Breast epithelium (tissue), 4 donors: ENCODE results near the gene ANXA4. TPM values are rescaled to one million over a fixed set of nuclear protein-coding genes. Genes with fewer than 3 reads are reported as not detected.

ENCODE experiments used
- DNase-seq, 2 donors: peaks; one replicate each; pipeline ENCODE4 v3.0.0-alpha.2; 2019; ENCODE audit warnings: low spot score in 2 of 2
- H3K27ac ChIP-seq, 2 donors: fragments of 200-600 bp; sonication (generic) in 1 of 2; one replicate each; pipeline ENCODE4 v1.5.1; 2016 to 2019; ENCODE audit warnings: mild to moderate bottlenecking in 1 of 2
- H3K27me3 ChIP-seq, 2 donors: fragments of 200-600 bp; sonication (generic) in 1 of 2; one replicate each; pipeline versions ENCODE4 v1.5.1 to v1.6.0; 2017 to 2019; ENCODE audit warnings: control low read depth in 1 of 2, mild to moderate bottlenecking in 1 of 2
- H3K36me3 ChIP-seq: fragments of 200-600 bp; one replicate; pipeline ENCODE4 v1.5.1; 2019
- H3K4me1 ChIP-seq, 2 donors: fragments of 200-600 bp; sonication (generic); one replicate each; pipeline ENCODE4 v1.5.1; 2016 to 2019; ENCODE audit warnings: control low read depth in 1 of 2
- H3K4me3 ChIP-seq, 3 donors: fragments of 200-600 bp; sonication (generic); 1 replicate in 2 of 3; 2 replicates in 1 of 3; pipeline ENCODE4 v1.5.1; 2016 to 2019; ENCODE audit warnings: mild to moderate bottlenecking in 3 of 3, moderate library complexity in 2 of 3
- H3K9me3 ChIP-seq, 2 donors: fragments of 200-600 bp; sonication (generic) in 1 of 2; one replicate each; pipeline ENCODE4 v1.5.1; 2016 to 2019; ENCODE audit warnings: control low read depth in 1 of 2
- CTCF ChIP-seq, 3 donors: fragments of 450-650 bp; IDR thresholded peaks; one replicate each; pipeline ENCODE4 v1.5.1; 2016 to 2017; ENCODE audit warnings: antibody characterized with exemption in 3 of 3, mild to moderate bottlenecking in 3 of 3, moderate library complexity in 3 of 3
- POLR2A ChIP-seq: fragments of 450-650 bp; IDR thresholded peaks from one replicate; pipeline ENCODE4 v1.6.1; 2016; ENCODE audit warnings: antibody characterized with exemption, mild to moderate bottlenecking, moderate library complexity
- POLR2AphosphoS5 ChIP-seq, 3 donors: sonication (generic); formaldehyde crosslinking; IDR thresholded peaks; one replicate each; pipeline ENCODE4 v1.6.1; 2017; ENCODE audit warnings: antibody characterized with exemption in 3 of 3
- intact Hi-C: fragments of 100-400 bp; cut with DNase I; formaldehyde crosslinking; loops from one replicate; pipeline ENCODE4 v1.15.1; 2023; ENCODE audit warnings: low total_unique reads
- total RNA-seq, 3 donors: library from RNA; depleted of rRNA; stranded (reverse); fragments of >200 nt; gene quantifications; one replicate each; pipeline ENCODE4 v1.1.0, GENCODE V29; 2016

ANXA4 gene
- total RNA-seq, 3 donors from 2014 or later: 61.6 to 77.1 (median 65.6) TPM

GRCh38 chr2:69694894-69695849 lies 46.8 kb upstream of the ANXA4 start:
- no peaks in the 10 kb centered on the region for H3K4me1 ChIP-seq
- no peak for DNase-seq

GRCh38 chr2:69695850-69696216 lies 46.1 kb upstream of the ANXA4 start:
- no peak for DNase-seq
- no peak overlapping the region for H3K4me3 ChIP-seq
- TF ChIP-seq POLR2AphosphoS5 (IDR thresholded peaks at IDR 0.05): no peak
- TF ChIP-seq CTCF (IDR thresholded peaks at IDR 0.05): no peak
- no peak for TF ChIP-seq POLR2A
- H3K4me1 ChIP-seq: no peaks in the 10 kb centered on the region
- no peaks in the 10 kb centered on the region for H3K36me3 ChIP-seq
- H3K27me3 ChIP-seq: no peaks in the 10 kb centered on the region
- H3K27ac ChIP-seq: no peak overlapping the region
- intact Hi-C loops: no loop called here
- no peaks in the 10 kb centered on the region for H3K9me3 ChIP-seq

More at GRCh38 chr2:69694894-69695849, 46.8 kb upstream of the ANXA4 start:
- no peak overlapping the region for H3K27ac ChIP-seq
- intact Hi-C loops: no loop called here
- no peaks in the 10 kb centered on the region for H3K36me3 ChIP-seq
- H3K27me3 ChIP-seq: no peaks in the 10 kb centered on the region
- TF ChIP-seq POLR2A (no peak), POLR2AphosphoS5 (IDR thresholded peaks at IDR 0.05) (no peak)
- H3K9me3 ChIP-seq: no peaks in the 10 kb centered on the region
- H3K4me3 ChIP-seq: no peak overlapping the region

- no peak for DNase-seq
- intact Hi-C loops: loop anchor here (10.0 kb wide), 1 partner anchor 56 kb away; the partner anchor contains the start of gene AAK1
- H3K27ac ChIP-seq: no peak overlapping the region
- no peak overlapping the region for H3K4me3 ChIP-seq
- no peaks in the 10 kb centered on the region for H3K36me3 ChIP-seq
- H3K9me3 ChIP-seq: no peaks in the 10 kb centered on the region
- no peak for TF ChIP-seq POLR2AphosphoS5 (IDR thresholded peaks at IDR 0.05)
- TF ChIP-seq CTCF (IDR thresholded peaks at IDR 0.05): no peak
- TF ChIP-seq POLR2A: no peak
- no peaks in the 10 kb centered on the region for H3K27me3 ChIP-seq
- no peaks in the 10 kb centered on the region for H3K4me1 ChIP-seq
Measured at GRCh38 chr2:69700381-69700780, 41.6 kb upstream of the ANXA4 start.

GRCh38 chr2:69701100-69701945 lies 40.6 kb upstream of the ANXA4 start:
- Histone ChIP-seq H3K27me3 (no peaks in the 10 kb centered on the region), H3K4me1 (no peaks in the 10 kb centered on the region), H3K9me3 (no peaks in the 10 kb centered on the region), H3K36me3 (no peaks in the 10 kb centered on the region), H3K4me3 (no peak overlapping the region), H3K27ac (no peak overlapping the region)
- intact Hi-C loops: loop anchor here (10.0 kb wide), 1 partner anchor 57 kb away; the partner anchor contains the start of gene AAK1
- no peak for TF ChIP-seq POLR2A
- TF ChIP-seq POLR2AphosphoS5 (IDR thresholded peaks at IDR 0.05): no peak
- TF ChIP-seq CTCF (IDR thresholded peaks at IDR 0.05): no peak
- DNase-seq: no peak

GRCh38 chr2:69703189-69703588 lies 38.7 kb upstream of the ANXA4 start:
- no peaks in the 10 kb centered on the region for H3K9me3 ChIP-seq
- intact Hi-C loops: loop anchor here (10.0 kb wide), 1 partner anchor 58 kb away; the partner anchor contains the start of gene AAK1
- no peak for DNase-seq
- H3K36me3 ChIP-seq: no peaks in the 10 kb centered on the region
- H3K27ac ChIP-seq: peak overlapping the region in 1 of 2 donors; percentile 42
- no peaks in the 10 kb centered on the region for H3K4me1 ChIP-seq
- TF ChIP-seq CTCF (IDR thresholded peaks at IDR 0.05): no peak
- no peaks in the 10 kb centered on the region for H3K27me3 ChIP-seq
- no peak overlapping the region for H3K4me3 ChIP-seq
